ENCODE measurements around the gene CTNNA3.
A peak's percentile ranks its signal among the peaks of the same experiment; 100 is the strongest.

Gene CTNNA3

GRCh38 chr10:67492317-67493019 is 203.5 kb downstream of the CTNNA3 start:
- DNase-seq: no peak

DNA sequence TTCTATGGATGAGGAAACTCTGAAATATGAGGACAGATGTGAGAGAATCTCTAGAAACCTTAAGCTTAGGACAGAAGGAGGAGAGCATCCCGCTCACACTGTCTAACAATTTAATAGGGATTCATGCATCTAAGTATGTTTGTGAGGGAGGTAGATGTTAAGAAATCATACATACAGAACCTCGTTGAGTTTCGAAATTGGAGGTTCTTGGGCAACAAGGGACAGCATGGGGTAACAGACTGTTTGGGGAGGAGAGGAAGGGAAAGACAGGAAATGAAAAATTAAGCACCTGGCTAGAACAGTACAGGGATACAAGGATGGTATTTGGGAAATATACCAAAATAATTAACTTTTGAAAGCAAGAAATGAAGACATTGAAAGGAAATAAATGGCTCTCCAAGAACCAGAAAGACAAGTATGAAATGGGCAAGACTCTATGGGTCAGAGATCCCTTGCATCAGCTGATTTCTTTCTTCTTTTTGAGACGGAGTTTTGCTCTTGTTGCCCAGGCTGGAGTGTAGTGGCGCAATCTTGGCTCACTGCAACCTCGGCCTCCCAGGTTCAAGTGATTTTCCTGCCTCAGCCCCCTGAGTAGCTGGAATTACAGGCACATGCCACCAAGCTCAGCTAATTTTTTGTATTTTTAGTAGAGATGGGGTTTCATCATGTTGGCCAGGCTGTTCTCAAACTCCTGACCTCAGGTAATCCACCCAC is 207.9 kb downstream of the CTNNA3 start:
- DNase-seq: no peak

DNA sequence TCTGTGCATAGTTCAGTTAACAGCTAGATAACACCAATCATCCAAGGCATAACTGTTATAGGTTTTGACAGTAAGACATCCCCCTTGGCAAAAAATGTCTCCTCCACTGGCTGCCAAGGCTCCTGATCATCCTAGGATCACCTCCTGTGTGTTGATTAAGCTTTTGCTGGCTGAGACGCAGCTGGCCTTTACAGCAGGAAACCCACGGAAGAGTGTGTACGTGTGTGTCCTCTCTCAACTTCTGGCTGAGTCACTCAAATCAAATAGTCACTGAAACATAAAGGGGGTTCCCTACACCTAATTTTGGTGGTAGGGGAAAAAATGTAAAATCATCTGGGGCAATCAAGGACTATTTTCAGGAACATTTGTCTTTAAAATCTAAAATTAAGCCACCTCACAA is 208.8 kb downstream of the CTNNA3 start:
- peak; percentile 3 for DNase-seq

GRCh38 chr10:67477868-67478267 is 218.1 kb downstream of the CTNNA3 start:
- no peak for DNase-seq

GRCh38 chr10:67476201-67476600 is 219.8 kb downstream of the CTNNA3 start:
- no peak for DNase-seq

GRCh38 chr10:67473850-67474633 is 222.0 kb downstream of the CTNNA3 start:
- no peak for DNase-seq

DNA sequence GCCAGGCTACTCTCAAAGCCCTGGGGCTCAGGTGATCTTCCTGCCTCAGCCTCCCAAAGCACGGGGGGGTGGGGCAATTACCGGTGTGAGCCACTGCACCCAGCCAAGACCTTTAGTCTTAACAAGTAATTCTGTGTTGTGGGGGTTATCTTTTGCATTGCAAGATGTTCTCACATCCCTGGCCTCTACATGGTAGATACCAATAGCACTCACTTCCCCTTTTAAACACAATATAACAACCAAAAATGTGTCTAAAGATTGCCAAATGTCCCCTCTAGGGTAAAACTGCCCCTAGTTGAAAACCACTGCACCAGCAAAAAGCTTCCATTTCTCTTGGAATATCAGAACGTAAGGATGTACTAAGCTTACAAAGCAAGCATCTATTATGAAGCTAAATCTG is 225.0 kb downstream of the CTNNA3 start:
- no peak for DNase-seq

GRCh38 chr10:67464278-67464677 is 231.7 kb downstream of the CTNNA3 start:
- DNase-seq: no peak

GRCh38 chr10:67452892-67453291 is 243.1 kb downstream of the CTNNA3 start:
- no peak for DNase-seq

DNA sequence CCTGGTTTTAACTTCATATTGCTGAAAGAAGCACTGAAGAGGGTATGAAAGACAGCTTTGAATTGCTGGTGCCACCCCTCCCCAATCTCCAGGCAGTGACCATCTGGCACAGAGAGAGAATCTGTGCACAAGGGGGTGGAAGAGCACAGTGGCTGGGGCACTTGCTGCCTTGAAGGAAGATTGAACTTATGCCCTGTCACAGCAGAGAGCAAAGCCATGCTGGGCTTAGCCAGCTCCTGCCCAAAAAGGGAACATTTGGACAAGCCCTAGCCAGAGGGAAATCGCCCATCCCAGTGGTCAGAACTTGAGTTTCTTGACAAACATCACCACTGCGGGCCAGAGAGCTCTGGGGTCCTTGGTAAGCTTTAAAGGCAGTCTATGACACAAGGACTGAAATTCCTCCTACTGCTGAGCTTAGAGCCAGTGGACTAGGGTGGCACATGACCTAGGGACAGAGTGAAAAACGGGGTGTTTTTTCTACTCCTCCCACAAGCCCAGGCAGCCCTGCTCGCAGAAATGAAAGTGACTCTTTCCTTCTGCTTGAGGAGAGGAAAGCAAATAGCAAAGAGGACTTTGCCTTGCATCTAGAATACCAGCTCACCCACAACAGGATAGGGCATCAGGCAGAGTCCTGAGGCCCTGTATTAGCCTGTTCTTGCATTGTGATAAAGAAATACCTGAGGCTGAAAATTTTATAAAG is 257.2 kb downstream of the CTNNA3 start:
- no peak for DNase-seq

GRCh38 chr10:67433276-67433675 is 262.7 kb downstream of the CTNNA3 start:
- no peak for DNase-seq

GRCh38 chr10:67402620-67403019 is 293.4 kb downstream of the CTNNA3 start:
- no peak for DNase-seq

- DNase-seq: no peak
These were observed 294.3 kb downstream of the CTNNA3 start for GRCh38 chr10:67401711-67402110.

GRCh38 chr10:67386841-67387533 is 309.0 kb downstream of the CTNNA3 start:
- peak; percentile 38 for DNase-seq

DNA sequence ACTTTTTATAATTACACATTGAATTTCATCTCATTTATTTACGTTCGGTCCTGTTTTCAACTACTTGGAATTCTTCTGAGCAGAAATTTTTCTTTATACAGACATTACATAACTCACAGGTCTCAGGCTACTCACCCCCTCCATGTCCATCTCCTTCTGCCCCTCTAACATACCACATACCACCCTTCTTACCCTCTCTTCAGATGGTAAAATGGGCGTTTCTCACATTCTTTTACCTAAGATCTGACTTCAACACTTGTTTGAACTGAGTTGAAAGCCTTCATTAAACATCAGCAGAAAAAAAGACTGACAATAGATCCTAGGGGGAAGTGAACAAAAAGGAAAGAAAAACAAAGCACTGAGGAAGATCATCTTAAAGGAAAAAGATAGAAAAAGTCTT is 309.7 kb downstream of the CTNNA3 start:
- DNase-seq: no peak

GRCh38 chr10:67385566-67385965 is 310.4 kb downstream of the CTNNA3 start:
- no peak for DNase-seq

GRCh38 chr10:67385089-67385488 is 310.9 kb downstream of the CTNNA3 start:
- DNase-seq: no peak

DNA sequence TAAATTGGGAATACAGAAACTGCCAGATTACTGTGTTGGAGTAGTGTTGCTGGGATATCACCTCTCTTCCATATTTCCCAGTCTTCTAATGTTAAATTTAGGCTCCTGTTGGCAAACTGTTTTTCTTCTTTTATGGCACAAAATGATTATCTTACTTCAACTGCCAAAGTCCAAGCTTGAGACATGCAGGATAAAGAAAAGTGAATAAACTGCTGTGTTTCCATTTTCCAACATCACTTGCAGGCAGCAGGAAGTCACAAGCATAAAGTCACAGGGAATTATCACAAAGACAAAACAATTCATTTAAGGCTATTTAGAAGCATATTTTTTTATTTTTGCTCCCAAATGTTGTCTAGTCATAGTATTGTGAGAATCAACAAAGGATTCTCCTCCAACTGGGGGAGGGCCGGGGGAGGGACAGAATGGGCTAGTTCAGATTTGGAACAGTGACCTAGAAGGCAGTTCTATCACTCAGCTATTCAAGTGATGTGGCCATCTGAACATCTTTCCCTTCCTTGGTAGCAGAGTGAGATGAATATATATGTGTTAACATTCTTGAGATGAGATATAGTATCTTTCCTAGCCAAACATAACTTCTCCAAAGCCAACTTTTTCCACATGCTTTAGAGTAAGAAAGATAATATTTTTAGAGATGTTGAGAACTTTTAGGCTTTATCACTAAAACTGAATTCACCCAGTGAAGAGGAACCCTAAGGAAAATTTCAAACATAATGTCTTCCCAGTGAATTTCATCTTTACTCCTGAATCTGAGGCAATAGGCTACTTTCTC is 364.7 kb downstream of the CTNNA3 start:
- no peak for DNase-seq

GRCh38 chr10:67327626-67328535 is 368.1 kb downstream of the CTNNA3 start:
- no peak for DNase-seq

- no peak for DNase-seq
These were observed 376.0 kb downstream of the CTNNA3 start for GRCh38 chr10:67319976-67320375.

DNA sequence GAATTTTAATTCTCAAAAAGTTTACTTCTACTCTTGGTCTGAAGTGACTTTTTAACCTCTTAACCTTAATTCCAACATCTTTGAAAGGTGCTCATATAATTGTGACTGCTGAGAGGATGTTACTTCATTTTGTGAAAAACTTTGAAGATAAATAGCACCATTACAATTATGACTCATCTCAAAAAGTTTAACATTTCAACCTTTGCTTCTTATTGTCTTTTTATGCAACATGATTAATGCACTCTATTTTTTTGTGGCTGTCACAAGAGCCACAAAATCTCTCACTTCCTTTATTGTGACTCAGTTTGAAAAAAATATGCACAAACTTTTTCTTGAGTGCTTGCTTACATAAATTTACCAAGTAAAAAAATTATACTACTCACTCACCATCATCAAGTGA is 387.1 kb downstream of the CTNNA3 start:
- no peak for DNase-seq

Data from retina (tissue), 1 donor.